BLaER1 treated with 17β-estradiol and CSF1 and Interleukin-3, amounts not matched to agents 10 nM and 100 nM (cell line): Measurements from ENCODE around the gene SEC24C.
"Not testable (repeated sequence)": the region's sequence is repeated elsewhere in the genome, so short reads cannot be mapped to it uniquely, and the experiment has no call there.

Experiments
- H3K27ac ChIP-seq, 11 experiments: shearing (Covaris generic); formaldehyde crosslinking; 2 replicates each; pipeline ENCODE4 v1.8.1; 2022
- H3K27me3 ChIP-seq, 11 experiments: shearing (Covaris generic); formaldehyde crosslinking; 2 replicates each; pipeline ENCODE4 v1.8.1; 2022
- H3K36me3 ChIP-seq, 11 experiments: shearing (Covaris generic); formaldehyde crosslinking; 2 replicates each; pipeline ENCODE4 v1.8.1; 2022
- H3K4me1 ChIP-seq, 10 experiments: shearing (Covaris generic); formaldehyde crosslinking; 2 replicates each; pipeline ENCODE4 v1.8.1; 2022
- H3K4me2 ChIP-seq, 11 experiments: shearing (Covaris generic); formaldehyde crosslinking; 2 replicates each; pipeline ENCODE4 v1.8.1; 2022
- H3K4me3 ChIP-seq, 10 experiments: shearing (Covaris generic); formaldehyde crosslinking; 2 replicates each; pipeline ENCODE4 v1.8.1; 2022
- H3K9ac ChIP-seq, 11 experiments: shearing (Covaris generic); formaldehyde crosslinking; 2 replicates each; pipeline ENCODE4 v1.8.1; 2022
- H3K9me3 ChIP-seq, 11 experiments: shearing (Covaris generic); formaldehyde crosslinking; replicated peaks in 1 of 11; 2 replicates each; pipeline ENCODE4 v1.8.1; 2022
- H4K20me1 ChIP-seq, 11 experiments: shearing (Covaris generic); formaldehyde crosslinking; 2 replicates each; pipeline ENCODE4 v1.8.1; 2022
- Cebpa-rat ChIP-seq, 11 experiments: shearing (Covaris generic); IDR thresholded peaks; 2 replicates each; pipeline ENCODE4 v1.8.1; 2022

SEC24C gene

DNA sequence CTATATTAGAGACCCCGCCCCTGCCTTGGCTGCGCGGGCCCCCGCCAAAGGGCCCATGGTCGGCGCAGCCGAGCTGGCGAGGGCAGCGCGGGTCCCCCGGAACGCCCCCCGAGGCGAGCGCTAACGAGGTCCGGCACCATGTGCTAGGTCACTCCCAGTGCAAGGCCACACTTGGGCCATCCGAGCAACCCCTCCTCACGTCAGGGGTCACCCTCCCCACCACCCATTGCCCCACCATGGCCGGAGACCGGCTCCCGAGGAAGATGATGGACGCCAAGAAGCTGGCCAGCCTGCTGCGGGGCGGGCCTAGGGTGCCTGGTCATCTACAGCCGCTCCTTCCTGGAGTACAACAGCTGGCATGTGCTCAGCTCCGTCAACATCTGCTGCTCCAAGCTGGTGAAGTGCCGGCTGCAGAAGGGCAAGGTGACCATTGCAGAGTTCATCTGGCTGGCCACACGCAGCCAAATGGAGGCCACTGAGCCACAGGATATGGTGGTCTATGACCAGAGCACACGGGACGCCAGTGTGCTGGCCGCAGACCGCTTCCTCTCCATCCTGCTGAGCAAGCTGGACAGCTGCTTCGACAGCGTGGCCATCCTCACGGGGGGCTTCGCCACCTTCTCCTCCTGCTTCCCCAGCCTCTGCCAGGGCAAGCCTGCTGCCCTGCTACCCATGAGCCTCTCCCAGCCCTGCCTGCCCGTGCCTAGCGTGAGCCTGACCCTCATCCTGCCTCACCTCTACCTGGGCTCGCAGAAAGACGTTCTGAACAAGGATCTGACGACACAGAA is 12.4 kb upstream of the SEC24C start:
- peak overlapping the region; percentile 76 to 96 (median 88) for H3K4me2 ChIP-seq
- H4K20me1 ChIP-seq: peaks cover 0 to 13% (median 7%) of the 10 kb centered on the region in 11 experiments; a peak in 12 of 22 replicates
- H3K9me3 ChIP-seq: no peaks in the 10 kb centered on the region
- peaks cover 12 to 41% (median 22%) of the 10 kb centered on the region in 10 experiments for H3K4me1 ChIP-seq
- H3K9ac ChIP-seq: peak overlapping the region; percentile 85 to 96 (median 92); a peak in 21 of 22 replicates
- TF ChIP-seq Cebpa-rat (IDR thresholded peaks at IDR 0.05): no peak
- H3K36me3 ChIP-seq: peaks cover 38 to 72% (median 57%) of the 10 kb centered on the region in 11 experiments
- H3K4me3 ChIP-seq: peak overlapping the region; percentile 64 to 95 (median 78); a peak in 18 of 20 replicates
- no peaks in the 10 kb centered on the region for H3K27me3 ChIP-seq
- H3K27ac ChIP-seq: peak overlapping the region in 4 of 11 experiments; percentile 84 to 92 (median 86); a peak in 8 of 22 replicates

DNA sequence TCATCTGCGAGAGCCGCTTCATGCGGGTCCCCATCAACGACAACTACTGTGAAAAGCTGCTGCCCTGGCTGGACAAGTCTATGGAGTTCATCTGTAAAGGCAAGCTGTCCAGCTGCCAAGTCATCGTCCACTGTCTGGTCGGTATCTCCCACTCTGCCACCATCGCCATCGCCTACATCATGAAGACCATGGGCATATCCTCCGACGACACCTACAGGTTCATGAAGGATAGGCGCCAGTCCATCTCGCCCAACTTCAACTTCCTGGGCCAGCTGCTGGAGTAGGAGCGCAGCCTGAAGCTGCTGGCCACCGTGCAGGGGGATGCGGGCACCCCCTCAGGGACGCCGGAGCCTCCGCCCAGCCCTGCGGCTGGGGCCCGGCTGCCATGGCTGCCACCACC is 11.7 kb upstream of the SEC24C start:
- H3K27me3 ChIP-seq: no peaks in the 10 kb centered on the region
- TF ChIP-seq Cebpa-rat (IDR thresholded peaks at IDR 0.05): no peak
- no peak overlapping the region for H3K4me3 ChIP-seq
- H3K9me3 ChIP-seq: no peaks in the 10 kb centered on the region
- peaks cover 0 to 13% (median 7%) of the 10 kb centered on the region in 11 experiments; a peak in 13 of 22 replicates for H4K20me1 ChIP-seq
- H3K9ac ChIP-seq: no peak overlapping the region
- H3K4me2 ChIP-seq: peak overlapping the region in 2 of 11 experiments; percentile 90 to 91; a peak in 2 of 22 replicates
- H3K36me3 ChIP-seq: peaks cover 37 to 72% (median 55%) of the 10 kb centered on the region in 11 experiments
- peaks cover 12 to 41% (median 22%) of the 10 kb centered on the region in 10 experiments for H3K4me1 ChIP-seq
- H3K27ac ChIP-seq: no peak overlapping the region

DNA sequence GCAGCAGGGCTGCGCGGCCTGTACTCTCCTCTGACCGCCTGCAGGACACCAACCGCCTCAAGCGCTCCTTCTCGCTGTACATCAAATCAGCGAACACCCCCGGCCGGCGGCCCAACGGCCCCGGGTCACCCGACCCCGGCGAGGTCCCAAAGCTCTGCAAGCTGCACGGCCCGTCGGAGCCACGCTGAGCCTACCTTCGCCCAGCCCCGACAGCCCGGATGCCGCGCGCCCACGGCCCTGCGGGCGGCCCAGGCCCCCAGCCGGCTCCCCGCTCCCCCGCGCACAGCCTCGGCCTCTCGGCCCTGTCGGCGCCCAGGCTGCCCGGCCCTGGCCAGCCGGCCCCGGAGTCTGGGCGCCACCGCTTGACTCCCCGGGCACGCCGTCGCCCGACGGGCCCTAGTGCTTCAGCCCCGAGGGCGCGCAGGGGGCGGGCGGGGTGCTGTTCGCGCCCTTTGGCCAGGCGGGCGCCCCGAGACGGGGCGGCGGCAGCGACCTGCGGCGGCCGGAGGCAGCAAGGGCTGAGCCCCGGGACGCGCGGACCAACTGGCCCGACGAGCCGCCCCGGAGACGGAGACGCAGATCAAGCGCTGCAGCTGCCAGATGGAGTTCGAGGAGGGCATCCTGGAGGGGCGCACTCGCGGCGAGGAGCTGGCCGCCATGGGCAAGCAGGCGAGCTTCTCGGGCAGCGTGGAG is 11.1 kb upstream of the SEC24C start:
- TF ChIP-seq Cebpa-rat (IDR thresholded peaks at IDR 0.05): no peak
- H3K9me3 ChIP-seq: no peaks in the 10 kb centered on the region
- peaks cover 39 to 72% (median 53%) of the 10 kb centered on the region in 11 experiments for H3K36me3 ChIP-seq
- no peak overlapping the region for H3K4me3 ChIP-seq
- H3K4me1 ChIP-seq: peaks cover 12 to 40% (median 22%) of the 10 kb centered on the region in 10 experiments
- H3K27me3 ChIP-seq: no peaks in the 10 kb centered on the region
- H4K20me1 ChIP-seq: peaks cover 0 to 13% (median 7%) of the 10 kb centered on the region in 11 experiments; a peak in 13 of 22 replicates
- H3K4me2 ChIP-seq: no peak overlapping the region
- H3K9ac ChIP-seq: no peak overlapping the region
- no peak overlapping the region for H3K27ac ChIP-seq

DNA sequence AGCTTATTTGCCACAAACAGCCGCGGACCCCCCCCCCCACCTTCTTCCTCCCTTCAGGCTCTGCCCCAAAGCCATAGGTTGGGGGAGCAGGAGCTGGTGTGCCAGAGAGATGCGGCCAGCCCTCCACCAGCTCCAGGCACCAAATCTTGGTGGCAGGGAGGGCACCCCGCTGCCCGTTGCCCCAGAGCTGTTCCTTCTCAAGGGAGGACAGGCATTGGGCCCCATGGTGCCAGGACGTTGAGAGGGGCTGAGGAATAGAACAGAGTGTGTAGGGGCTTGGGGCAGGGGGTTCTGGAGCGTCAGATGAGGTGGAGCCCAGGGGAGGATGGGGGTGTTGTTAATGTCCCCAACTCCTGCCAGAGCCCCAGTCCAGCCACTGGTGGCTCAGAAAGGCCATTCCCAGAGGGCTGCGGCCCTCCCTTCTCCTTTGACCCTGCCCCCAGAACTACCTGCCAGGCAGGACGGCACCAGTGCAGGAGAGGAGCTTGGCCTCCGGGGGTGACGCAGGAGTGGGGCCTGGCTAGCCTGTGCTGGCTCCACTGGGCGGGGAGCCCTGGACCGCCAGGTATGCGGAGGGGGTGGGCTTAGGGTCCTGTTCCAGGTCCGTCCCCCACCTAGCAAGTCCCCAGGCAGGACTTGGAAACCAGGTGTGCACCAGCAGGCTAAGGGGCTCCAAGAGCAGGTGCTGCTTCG is 10.0 kb upstream of the SEC24C start:
- H3K36me3 ChIP-seq: peaks cover 40 to 73% (median 52%) of the 10 kb centered on the region in 11 experiments
- H3K4me2 ChIP-seq: peak overlapping the region in 3 of 11 experiments; percentile 1 to 44 (median 37); a peak in 2 of 22 replicates
- no peaks in the 10 kb centered on the region for H3K27me3 ChIP-seq
- no peaks in the 10 kb centered on the region for H3K9me3 ChIP-seq
- peaks cover 12 to 29% (median 18%) of the 10 kb centered on the region in 10 experiments for H3K4me1 ChIP-seq
- H3K9ac ChIP-seq: peak overlapping the region in 2 of 11 experiments; percentile 5 to 48; a peak in 2 of 22 replicates
- H3K27ac ChIP-seq: no peak overlapping the region
- H3K4me3 ChIP-seq: no peak overlapping the region
- TF ChIP-seq Cebpa-rat (IDR thresholded peaks at IDR 0.05): no peak
- peaks cover 0 to 13% (median 7%) of the 10 kb centered on the region in 11 experiments; a peak in 13 of 22 replicates for H4K20me1 ChIP-seq

DNA sequence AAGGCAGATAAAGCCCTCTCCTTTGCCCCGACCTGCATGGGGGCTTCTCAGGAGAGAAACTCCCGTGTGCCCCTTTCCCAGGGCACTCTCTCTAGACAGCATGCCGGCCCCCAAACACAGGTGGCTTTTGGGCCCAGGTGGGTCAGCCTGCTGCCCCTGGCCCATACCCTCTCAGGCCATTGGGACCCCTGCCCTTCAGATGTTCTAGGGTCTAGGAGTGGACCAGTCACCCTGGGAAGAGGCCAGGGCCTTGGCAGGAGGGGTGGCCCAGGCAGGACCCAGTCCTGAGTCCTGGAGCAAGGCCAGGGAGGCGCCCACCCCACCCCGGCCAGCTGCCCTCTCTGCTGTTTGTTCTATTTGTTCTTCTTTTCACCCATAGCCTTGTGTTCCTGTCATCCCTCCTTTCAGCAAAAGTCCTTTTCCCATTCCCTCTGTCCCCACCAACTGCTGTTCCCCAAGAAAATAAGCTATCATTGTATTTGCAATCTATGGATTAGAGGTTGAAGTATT is 9.3 kb upstream of the SEC24C start:
- Histone ChIP-seq H3K9ac (peak overlapping the region in 2 of 11 experiments; percentile 5 to 48; a peak in 2 of 22 replicates), H3K27ac (no peak overlapping the region), H3K27me3 (no peaks in the 10 kb centered on the region), H3K9me3 (no peaks in the 10 kb centered on the region), H3K4me3 (no peak overlapping the region), H3K36me3 (peaks cover 40 to 79% (median 53%) of the 10 kb centered on the region in 11 experiments), H3K4me1 (peaks cover 8 to 25% (median 13%) of the 10 kb centered on the region in 10 experiments), H3K4me2 (peak overlapping the region in 3 of 11 experiments; percentile 1 to 44 (median 37); a peak in 3 of 22 replicates), H4K20me1 (peaks cover 0 to 13% (median 7%) of the 10 kb centered on the region in 11 experiments; a peak in 13 of 22 replicates)
- TF ChIP-seq Cebpa-rat (IDR thresholded peaks at IDR 0.05): no peak

DNA sequence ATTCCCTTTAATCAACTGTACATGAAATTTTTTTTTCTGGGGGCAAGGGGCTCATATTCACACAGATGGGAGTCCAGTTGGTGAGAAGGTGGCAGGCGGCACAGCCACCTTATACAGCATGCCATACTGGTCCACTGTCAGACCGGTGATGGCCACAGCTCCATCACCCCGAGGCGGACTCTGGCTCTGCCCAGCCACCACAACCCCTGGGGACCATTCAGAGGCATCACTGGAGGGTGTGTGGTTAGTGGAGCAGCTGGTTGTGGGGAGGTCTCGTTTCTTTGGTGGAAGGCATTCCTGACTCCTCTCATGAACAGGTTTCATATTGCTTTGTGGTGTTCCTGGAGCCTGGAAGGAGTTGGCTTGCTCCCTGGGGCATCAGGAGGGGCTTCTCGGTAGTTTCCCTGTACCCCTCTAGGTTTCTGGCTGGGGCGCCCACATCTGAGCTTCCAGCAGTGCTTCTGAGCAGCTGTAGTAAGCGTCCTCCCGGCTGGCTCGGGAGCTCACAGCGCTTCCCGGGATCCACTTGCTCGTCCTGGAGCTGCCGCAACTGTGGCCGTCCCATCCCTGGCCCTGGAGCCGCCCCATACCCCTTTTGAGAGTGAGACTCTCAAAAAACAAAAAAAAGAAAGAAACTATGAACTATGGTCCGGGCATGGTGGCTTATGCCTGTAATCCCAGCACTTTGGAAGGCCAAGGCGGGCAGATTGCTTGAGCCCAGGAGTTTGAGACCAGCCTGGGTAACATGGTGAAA is 3.5 kb upstream of the SEC24C start:
- H3K27me3 ChIP-seq, H3K27ac ChIP-seq, H4K20me1 ChIP-seq, H3K9me3 ChIP-seq, H3K9ac ChIP-seq, H3K4me3 ChIP-seq: not testable (repeated sequence)
- Histone ChIP-seq H3K4me2 (peak overlapping the region in 2 of 11 experiments; percentile 23 to 32; a peak in 1 of 22 replicates), H3K36me3 (peaks cover 8 to 51% (median 33%) of the 10 kb centered on the region in 11 experiments; a peak in 21 of 22 replicates), H3K4me1 (peaks cover 16 to 35% (median 24%) of the 10 kb centered on the region in 10 experiments)

DNA sequence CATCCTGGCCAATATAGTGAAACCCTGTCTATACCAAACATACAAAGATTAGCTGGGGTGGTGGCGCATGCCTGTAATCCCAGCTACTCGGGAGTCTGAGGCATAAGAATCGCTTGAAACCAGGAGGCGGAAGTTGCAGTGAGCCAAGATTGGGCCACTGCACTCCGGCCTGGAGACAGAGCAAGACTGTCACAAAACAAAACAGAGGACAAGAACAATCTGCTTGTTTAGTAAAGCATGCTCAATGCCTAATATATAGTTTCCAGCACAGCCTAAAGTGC is 1.8 kb upstream of the SEC24C start:
- Histone ChIP-seq H3K9me3 (no peaks in the 10 kb centered on the region), H3K4me1 (peaks cover 23 to 47% (median 37%) of the 10 kb centered on the region in 10 experiments), H4K20me1 (peaks cover 0 to 19% (median 5%) of the 10 kb centered on the region in 11 experiments; a peak in 11 of 22 replicates), H3K9ac (no peak overlapping the region), H3K27ac (no peak overlapping the region), H3K4me3 (no peak overlapping the region), H3K36me3 (peaks cover 17 to 56% (median 34%) of the 10 kb centered on the region in 11 experiments), H3K27me3 (no peaks in the 10 kb centered on the region), H3K4me2 (peak overlapping the region in 5 of 11 experiments; percentile 86 to 98 (median 91); a peak in 3 of 22 replicates)
- TF ChIP-seq Cebpa-rat (IDR thresholded peaks at IDR 0.05): no peak
